HepG2 (cell line): ENCODE results near the gene DAPK1. TPM values are rescaled to one million over a fixed set of nuclear protein-coding genes. Genes with fewer than 3 reads are reported as not detected.
A peak's percentile ranks its signal among the peaks of the same experiment; 100 is the strongest.

ENCODE experiments used
- AKNA ChIP-seq: sonication (generic); formaldehyde crosslinking; IDR thresholded peaks from 2 replicates; pipeline ENCODE4 v1.4.0; 2020; ENCODE audit warnings: missing genetic modification reagents, borderline replicate concordance
- ATF7 ChIP-seq, 2 experiments: fragments of 450-650 bp in 1 of 2; sonication (generic) in 1 of 2; formaldehyde crosslinking in 1 of 2; IDR thresholded peaks; 2 replicates each; pipeline versions ENCODE4 v1.4.0 to v1.6.1; 2016 to 2020; ENCODE audit warnings: antibody characterized with exemption in 1 of 2, mild to moderate bottlenecking in 1 of 2, missing genetic modification reagents in 1 of 2
- CREB1 ChIP-seq, 2 experiments: fragments of 450-650 bp in 1 of 2; IDR thresholded peaks; 2 replicates each; pipeline ENCODE4 v1.6.1; 2016 to 2017; ENCODE audit warnings: control low read depth in 1 of 2, mild to moderate bottlenecking in 1 of 2, missing compliant biosample characterization in 1 of 2, missing genetic modification characterization in 1 of 2
- HMG20B ChIP-seq: conservative IDR thresholded peaks from 2 replicates; pipeline ENCODE4 v1.6.1; 2016; ENCODE audit warnings: missing genetic modification reagents, missing compliant biosample characterization
- MAX ChIP-seq: IDR thresholded peaks from 2 replicates; pipeline ENCODE4 v1.6.1; 2012; ENCODE audit warnings: inconsistent platforms
- NFATC3 ChIP-seq: sonication (generic); formaldehyde crosslinking; IDR thresholded peaks from 2 replicates; pipeline ENCODE4 v1.5.1; 2020; ENCODE audit warnings: mild to moderate bottlenecking, missing genetic modification reagents
- NKX3-1 ChIP-seq: sonication (generic); formaldehyde crosslinking; IDR thresholded peaks from 2 replicates; pipeline ENCODE4 v1.5.0; 2020; ENCODE audit warnings: missing genetic modification reagents
- PAX8 ChIP-seq: sonication (generic); formaldehyde crosslinking; IDR thresholded peaks from 2 replicates; pipeline ENCODE4 v1.8.0; 2022; ENCODE audit warnings: mild to moderate bottlenecking, missing genetic modification reagents, borderline replicate concordance
- RBFOX2 ChIP-seq: fragments of 200-400 bp; formaldehyde crosslinking; IDR thresholded peaks from 2 replicates; pipeline ENCODE4 v1.6.1; 2017; ENCODE audit warnings: low read depth, mild to moderate bottlenecking, low read length
- SALL1 ChIP-seq: sonication (generic); formaldehyde crosslinking; IDR thresholded peaks from 2 replicates; pipeline ENCODE4 v1.8.0; 2022; ENCODE audit warnings: mild to moderate bottlenecking, missing genetic modification reagents
- ZNF235 ChIP-seq: sonication (generic); formaldehyde crosslinking; IDR thresholded peaks from 2 replicates; pipeline ENCODE4 v1.8.1; 2023; ENCODE audit warnings: mild to moderate bottlenecking, missing genetic modification reagents, borderline replicate concordance
- ZNF33A ChIP-seq: sonication (generic); formaldehyde crosslinking; IDR thresholded peaks from 2 replicates; pipeline ENCODE4 v1.5.1; 2020; ENCODE audit warnings: missing genetic modification reagents, mild to moderate bottlenecking, moderate library complexity, borderline replicate concordance
- ZNF557 ChIP-seq: sonication (generic); formaldehyde crosslinking; IDR thresholded peaks from 2 replicates; pipeline ENCODE4 v1.4.0; 2020; ENCODE audit warnings: missing genetic modification reagents
- ZNF737 ChIP-seq: sonication (generic); formaldehyde crosslinking; IDR thresholded peaks from 2 replicates; pipeline ENCODE4 v1.5.0; 2020; ENCODE audit warnings: missing genetic modification reagents, mild to moderate bottlenecking, borderline replicate concordance
- ZSCAN31 ChIP-seq: sonication (generic); formaldehyde crosslinking; IDR thresholded peaks from 2 replicates; pipeline ENCODE4 v1.5.0; 2020; ENCODE audit warnings: low read depth, mild to moderate bottlenecking, missing genetic modification reagents
- polyA plus RNA-seq, 8 experiments: library from polyadenylated mRNA; depleted of rRNA in 3 of 8; stranded (reverse) in 7 of 8; unstranded in 1 of 8; fragments of >200 nt; fragmentation: Illumina TruSeq in 4 of 8; extraction: Trizol in 4 of 8; gene quantifications; 2 replicates each; pipeline versions ENCODE4 v1.2.1 to v1.2.3, GENCODE V29; 2011 to 2016; ENCODE audit warnings: low read depth in 4 of 8, missing spikeins in 1 of 8, mixed read lengths in 1 of 8; ENCODE audit not compliant: insufficient read depth in 1 of 8
- total RNA-seq, 5 experiments: library from RNA; depleted of rRNA; stranded (reverse); fragments of >200 nt; fragmentation: Illumina TruSeq; extraction: Trizol; gene quantifications; 2 replicates each; pipeline ENCODE4 v1.2.3, GENCODE V29; 2016; ENCODE audit warnings: low read depth in 1 of 5
- TF ChIP-seq, protein P1 (sequence below): sonication (generic); formaldehyde crosslinking; IDR thresholded peaks from 2 replicates; pipeline ENCODE4 v1.4.0; 2020; ENCODE audit warnings: missing genetic modification reagents, borderline replicate concordance
- TF ChIP-seq, protein P2 (sequence below): sonication (generic); formaldehyde crosslinking; conservative IDR thresholded peaks from 2 replicates; pipeline ENCODE4 v1.4.0; 2020; ENCODE audit warnings: missing genetic modification reagents
- TF ChIP-seq, protein P3 (sequence below): sonication (generic); formaldehyde crosslinking; IDR thresholded peaks from 2 replicates; pipeline ENCODE4 v1.8.1; 2023; ENCODE audit warnings: mild to moderate bottlenecking, missing genetic modification reagents, borderline replicate concordance

The DAPK1 gene
- total and polyA plus RNA-seq, 2 of the 13 experiments (the other 11 are each of a cell fraction or from before 2014, with no cell fraction given): 35.7 to 35.9 TPM

- TF ChIP-seq ZNF737 (CRISPR knock-in tag) (no peak), MAX (peak; percentile 66), SALL1 (CRISPR knock-in tag) (peak; percentile 36; the same call in 1 of the 2 replicates), ZNF33A (CRISPR knock-in tag) (no peak), ATF7 (IDR thresholded peaks at IDR 0.05) (no peak), ATF7 (CRISPR knock-in tag; IDR thresholded peaks at IDR 0.05) (no peak), HMG20B (CRISPR knock-in tag) (no peak), ZNF235 (0 out of 2 replicates have a peak, but pooled peaks have one; percentile 25), ZSCAN31 (CRISPR knock-in tag) (peak; percentile 45; the same call in 1 of the 2 replicates), CREB1 (IDR thresholded peaks at IDR 0.05) (no peak), CREB1 (CRISPR knock-in tag; IDR thresholded peaks at IDR 0.05) (no peak), RBFOX2 (peak; percentile 67), AKNA (CRISPR knock-in tag) (no peak), PAX8 (CRISPR knock-in tag) (no peak), ZNF557 (no peak), NFATC3 (CRISPR knock-in tag) (no peak), NKX3-1 (CRISPR knock-in tag) (no peak; the same call in 1 of the 2 replicates)
- TF ChIP-seq, protein P1, sequence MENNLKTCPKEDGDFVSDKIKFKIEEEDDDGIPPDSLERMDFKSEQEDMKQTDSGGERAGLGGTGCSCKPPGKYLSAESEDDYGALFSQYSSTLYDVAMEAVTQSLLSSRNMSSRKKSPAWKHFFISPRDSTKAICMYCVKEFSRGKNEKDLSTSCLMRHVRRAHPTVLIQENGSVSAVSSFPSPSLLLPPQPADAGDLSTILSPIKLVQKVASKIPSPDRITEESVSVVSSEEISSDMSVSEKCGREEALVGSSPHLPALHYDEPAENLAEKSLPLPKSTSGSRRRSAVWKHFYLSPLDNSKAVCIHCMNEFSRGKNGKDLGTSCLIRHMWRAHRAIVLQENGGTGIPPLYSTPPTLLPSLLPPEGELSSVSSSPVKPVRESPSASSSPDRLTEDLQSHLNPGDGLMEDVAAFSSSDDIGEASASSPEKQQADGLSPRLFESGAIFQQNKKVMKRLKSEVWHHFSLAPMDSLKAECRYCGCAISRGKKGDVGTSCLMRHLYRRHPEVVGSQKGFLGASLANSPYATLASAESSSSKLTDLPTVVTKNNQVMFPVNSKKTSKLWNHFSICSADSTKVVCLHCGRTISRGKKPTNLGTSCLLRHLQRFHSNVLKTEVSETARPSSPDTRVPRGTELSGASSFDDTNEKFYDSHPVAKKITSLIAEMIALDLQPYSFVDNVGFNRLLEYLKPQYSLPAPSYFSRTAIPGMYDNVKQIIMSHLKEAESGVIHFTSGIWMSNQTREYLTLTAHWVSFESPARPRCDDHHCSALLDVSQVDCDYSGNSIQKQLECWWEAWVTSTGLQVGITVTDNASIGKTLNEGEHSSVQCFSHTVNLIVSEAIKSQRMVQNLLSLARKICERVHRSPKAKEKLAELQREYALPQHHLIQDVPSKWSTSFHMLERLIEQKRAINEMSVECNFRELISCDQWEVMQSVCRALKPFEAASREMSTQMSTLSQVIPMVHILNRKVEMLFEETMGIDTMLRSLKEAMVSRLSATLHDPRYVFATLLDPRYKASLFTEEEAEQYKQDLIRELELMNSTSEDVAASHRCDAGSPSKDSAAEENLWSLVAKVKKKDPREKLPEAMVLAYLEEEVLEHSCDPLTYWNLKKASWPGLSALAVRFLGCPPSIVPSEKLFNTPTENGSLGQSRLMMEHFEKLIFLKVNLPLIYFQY (CRISPR knock-in tag): peak; percentile 25; the same call in 1 of the 2 replicates
- TF ChIP-seq, protein P2, sequence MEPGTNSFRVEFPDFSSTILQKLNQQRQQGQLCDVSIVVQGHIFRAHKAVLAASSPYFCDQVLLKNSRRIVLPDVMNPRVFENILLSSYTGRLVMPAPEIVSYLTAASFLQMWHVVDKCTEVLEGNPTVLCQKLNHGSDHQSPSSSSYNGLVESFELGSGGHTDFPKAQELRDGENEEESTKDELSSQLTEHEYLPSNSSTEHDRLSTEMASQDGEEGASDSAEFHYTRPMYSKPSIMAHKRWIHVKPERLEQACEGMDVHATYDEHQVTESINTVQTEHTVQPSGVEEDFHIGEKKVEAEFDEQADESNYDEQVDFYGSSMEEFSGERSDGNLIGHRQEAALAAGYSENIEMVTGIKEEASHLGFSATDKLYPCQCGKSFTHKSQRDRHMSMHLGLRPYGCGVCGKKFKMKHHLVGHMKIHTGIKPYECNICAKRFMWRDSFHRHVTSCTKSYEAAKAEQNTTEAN: no peak; the same call in 1 of the 2 replicates
- TF ChIP-seq, protein P3, sequence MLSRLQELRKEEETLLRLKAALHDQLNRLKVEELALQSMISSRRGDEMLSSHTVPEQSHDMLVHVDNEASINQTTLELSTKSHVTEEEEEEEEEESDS (CRISPR knock-in tag): no peak
These were observed at the start of gene DAPK1 (continued) for GRCh38 chr9:87497604-87498045.
